Esophagus squamous epithelium (tissue), 4 donors: ENCODE results near the gene HEG1.

Source experiments
- CTCF ChIP-seq, 6 experiments: fragments of 450-650 bp in 4 of 6; fragments of 200-600 bp in 2 of 6; sonication (generic) in 2 of 6; IDR thresholded peaks; one replicate each; pipeline ENCODE4 v1.5.1; 2016 to 2019; ENCODE audit warnings: antibody characterized with exemption in 6 of 6, mild to moderate bottlenecking in 4 of 6, moderate library complexity in 4 of 6
- POLR2A ChIP-seq, 4 donors: fragments of 450-650 bp; IDR thresholded peaks; one replicate each; pipeline ENCODE4 v1.6.1; 2017; ENCODE audit warnings: antibody characterized with exemption in 4 of 4, mild to moderate bottlenecking in 4 of 4, moderate library complexity in 3 of 4

DNA sequence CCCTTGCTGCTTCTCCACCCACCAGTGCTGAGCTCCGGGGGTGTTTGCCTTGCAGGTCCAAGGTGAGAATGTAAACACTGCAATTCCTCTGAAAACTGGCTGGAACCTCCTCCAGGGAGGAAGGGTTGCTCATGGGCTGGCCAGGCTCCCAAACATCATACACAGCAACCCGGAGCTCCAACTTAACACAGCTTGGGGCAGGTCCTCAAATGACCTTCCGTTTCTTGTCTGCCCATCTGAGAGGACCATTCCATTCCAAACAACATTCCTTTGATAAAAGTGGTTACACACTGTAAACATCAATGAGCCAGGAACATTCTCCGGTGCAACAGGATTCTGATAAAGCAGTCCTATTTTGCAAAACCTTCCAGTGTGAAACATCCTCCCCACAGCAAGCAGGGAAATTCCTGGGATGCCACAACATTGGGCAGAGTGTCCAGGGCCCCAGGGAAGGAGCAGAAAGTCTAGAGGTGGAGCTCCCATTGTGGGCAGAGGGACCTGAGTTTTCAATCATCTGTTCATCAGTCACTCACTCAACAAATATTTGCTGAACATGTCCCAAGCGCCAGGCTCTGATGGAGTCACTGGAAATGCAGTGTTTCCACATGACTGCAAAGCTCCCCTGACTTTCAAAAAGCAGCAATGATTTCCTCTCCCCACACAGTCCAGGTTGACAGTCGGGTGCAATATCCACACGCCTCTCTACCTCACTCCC is 7.3 kb upstream of the HEG1 start:
- TF ChIP-seq POLR2A (IDR thresholded peaks at IDR 0.05) = no peak
- TF ChIP-seq CTCF (IDR thresholded peaks at IDR 0.05) = no peak
